Endothelial cell of umbilical vein (primary cell): ENCODE measurements around the gene ATXN1. TPM values are rescaled to one million over a fixed set of nuclear protein-coding genes. Genes with fewer than 3 reads are reported as not detected.

Source experiments
- BruUV-seq: library from RNA; stranded (reverse); fragments of 400-500 nt; replicated peaks from 2 replicates; lab custom pipeline; 2021; lab: Mats Ljungman, UMichigan
- CTCF ChIA-PET: fragments of 300-600, 350-600 bp; sonication (Branson Sonifier 250); formaldehyde crosslinking; loops from one replicate; lab custom pipeline; 2021; ENCODE audit warnings: antibody characterized with exemption, inconsistent platforms; lab: Charles Lee
- POLR2A ChIA-PET: fragments of 300-600, 350-600 bp; sonication (Branson Sonifier 250); formaldehyde crosslinking; loops from one replicate; lab custom pipeline; 2021; ENCODE audit warnings: antibody characterized with exemption, inconsistent platforms; lab: Charles Lee
- DNase-seq: peaks from one replicate; pipeline ENCODE4 v3.0.0-alpha.2; 2011; ENCODE audit warnings: low read depth, low spot score
- FAIRE-seq: peaks from 2 replicates; lab custom pipeline; 2011; peaks lifted over from hg19 to GRCh38; lab: Jason Lieb, UNC
- H2AFZ ChIP-seq: 2 replicates; pipeline ENCODE4 v1.6.0; 2012; ENCODE audit warnings: low read depth, low read length, control low read depth, inconsistent platforms
- H3K27ac ChIP-seq: 2 replicates; pipeline ENCODE4 v1.5.1; 2011; ENCODE audit warnings: low read depth, mild to moderate bottlenecking, control low read depth, low read length, moderate library complexity; ENCODE audit not compliant: insufficient read depth
- H3K27me3 ChIP-seq, 2 experiments: 2 replicates each; pipeline versions ENCODE4 v1.6.0 to v1.6.1; 2011; ENCODE audit warnings: low read length in 2 of 2, mixed read lengths in 1 of 2; ENCODE audit not compliant: control insufficient read depth in 2 of 2, insufficient read depth in 2 of 2
- H3K36me3 ChIP-seq, 2 experiments: 2 replicates in 1 of 2; 3 replicates in 1 of 2; pipeline ENCODE4 v1.5.1; 2011; ENCODE audit warnings: low read length in 2 of 2, mild to moderate bottlenecking in 1 of 2, moderate library complexity in 1 of 2; ENCODE audit not compliant: control insufficient read depth in 2 of 2, insufficient read depth in 2 of 2; ENCODE audit errors: extremely low read depth in 1 of 2
- H3K4me1 ChIP-seq: 3 replicates; pipeline ENCODE4 v1.5.1; 2011; ENCODE audit warnings: mild to moderate bottlenecking, low read length; ENCODE audit not compliant: control insufficient read depth, insufficient read depth; ENCODE audit errors: extremely low read depth
- H3K4me2 ChIP-seq: 2 replicates; pipeline ENCODE4 v1.6.1; 2011; ENCODE audit warnings: low read length, control low read depth, mixed read lengths; ENCODE audit not compliant: insufficient read depth
- H3K4me3 ChIP-seq, 3 experiments: fragments of 200-600 bp in 1 of 3; sonication (generic), shearing (Covaris generic) in 1 of 3; replicated peaks in 1 of 3; 2 replicates each; pipeline ENCODE4 v1.5.1; 2011 to 2016; ENCODE audit warnings: control low read depth in 3 of 3, low read length in 3 of 3, mild to moderate bottlenecking in 2 of 3, inconsistent platforms in 1 of 3, low read depth in 1 of 3, moderate library complexity in 1 of 3; ENCODE audit not compliant: insufficient read depth in 1 of 3
- H3K79me2 ChIP-seq: 2 replicates; pipeline ENCODE4 v1.6.0; 2012; ENCODE audit warnings: low read length, inconsistent platforms; ENCODE audit not compliant: control insufficient read depth, insufficient read depth
- H3K9ac ChIP-seq: replicated peaks from 2 replicates; pipeline ENCODE3; 2011; ENCODE audit warnings: low read length, control low read depth; ENCODE audit not compliant: insufficient read depth; ENCODE audit errors: extremely low read depth
- H3K9me1 ChIP-seq: replicated peaks from 3 replicates; pipeline ENCODE4 v1.6.0; 2011; ENCODE audit warnings: mild to moderate bottlenecking, low read length; ENCODE audit not compliant: control insufficient read depth, insufficient read depth; ENCODE audit errors: extremely low read depth
- H3K9me3 ChIP-seq: replicated peaks from 2 replicates; pipeline ENCODE4 v1.5.1; 2012; ENCODE audit warnings: low read length, inconsistent platforms; ENCODE audit not compliant: control insufficient read depth, insufficient read depth
- H4K20me1 ChIP-seq: replicated peaks from 2 replicates; pipeline ENCODE3; 2011; ENCODE audit warnings: mild to moderate bottlenecking, low read length; ENCODE audit not compliant: control insufficient read depth, insufficient read depth; ENCODE audit errors: extremely low read depth
- CTCF ChIP-seq, 2 donors: IDR thresholded peaks; 1 replicate in 1 of 2; 2 replicates in 1 of 2; pipeline ENCODE4 v1.5.1; 2011; ENCODE audit warnings: low read length in 2 of 2, mild to moderate bottlenecking in 2 of 2, moderate library complexity in 2 of 2, control low read depth in 1 of 2, inconsistent platforms in 1 of 2, low read depth in 1 of 2; ENCODE audit not compliant: insufficient read depth in 1 of 2; ENCODE audit errors: extremely low read depth in 1 of 2
- FOS ChIP-seq: IDR thresholded peaks from 2 replicates; pipeline ENCODE4 v1.6.1; 2011; ENCODE audit warnings: mild to moderate bottlenecking, low read length, moderate library complexity, borderline replicate concordance; ENCODE audit not compliant: insufficient read depth
- POLR2A ChIP-seq: IDR thresholded peaks from 2 replicates; pipeline ENCODE4 v1.6.1; 2012; ENCODE audit warnings: low read depth, mild to moderate bottlenecking, control low read depth, low read length
- POLR2AphosphoS5 ChIP-seq: IDR thresholded peaks from 2 replicates; pipeline ENCODE4 v1.6.1; 2012; ENCODE audit warnings: low read depth, mild to moderate bottlenecking, control low read depth, low read length, moderate library complexity; ENCODE audit not compliant: insufficient read depth
- dilution Hi-C: fragments of 300-500 bp; cut with MboI; formaldehyde crosslinking; loops from one replicate; pipeline ENCODE4 v1.15.0; 2019; ENCODE audit warnings: low sequenced_read_pairs; ENCODE audit not compliant: extremely low pct_ligation_motif_present
- intact Hi-C: fragments of 100-400 bp; cut with micrococcal nuclease; formaldehyde crosslinking; loops from one replicate; pipeline ENCODE4 v1.10.0; 2022
- polyA plus RNA-seq, 4 experiments: library from polyadenylated mRNA; depleted of rRNA in 3 of 4; stranded (reverse) in 3 of 4; unstranded in 1 of 4; fragments of >200 nt; gene quantifications; 2 replicates each; pipeline versions ENCODE4 v1.2.1 to v1.2.3, GENCODE V29; 2011 to 2012; ENCODE audit warnings: missing spikeins in 1 of 4
- total RNA-seq: library from RNA; stranded (reverse); gene quantifications from 2 replicates; pipeline ENCODE4 v1.2.3, GENCODE V29; 2021

Gene ATXN1
- total and polyA plus RNA-seq, 2 donors (not counting 3 experiments of a cell fraction or from before 2014, with no cell fraction given): 16.4 to 33.0 TPM

GRCh38 chr6:16770701-16771569 lies 9.7 kb upstream of the ATXN1 start:
- H3K9me1 ChIP-seq: no peaks in the 10 kb centered on the region
- H3K9me3 ChIP-seq: no peaks in the 10 kb centered on the region
- H3K36me3 ChIP-seq: no peaks in the 10 kb centered on the region
- no peaks in the 10 kb centered on the region for H3K79me2 ChIP-seq
- dilution Hi-C loops: no loop called here
- H4K20me1 ChIP-seq: no peaks in the 10 kb centered on the region
- FAIRE-seq (no peak), DNase-seq (peak; percentile 76)
- peaks cover 39% of the 10 kb centered on the region for H3K4me1 ChIP-seq
- H2AFZ ChIP-seq: peak overlapping the region; percentile 66
- H3K27me3 ChIP-seq: no peaks in the 10 kb centered on the region
- peak overlapping the region; percentile 17 for H3K9ac ChIP-seq
- H3K27ac ChIP-seq: peak overlapping the region; percentile 84
- POLR2A ChIA-PET: no interaction called here
- H3K4me2 ChIP-seq: peak overlapping the region; percentile 86
- peak; percentile 93 to 94 for TF ChIP-seq CTCF (IDR thresholded peaks at IDR 0.05; ENCODE audit: extremely low read depth in 1 of 2, insufficient read depth in 1 of 2, low read depth in 1 of 2, low read length in 2 of 2)
- TF ChIP-seq POLR2AphosphoS5: no peak
- BruUV-seq: no TSS peak
- CTCF ChIA-PET: interaction anchor here (0.6 to 10.2 kb wide), 36 partner anchors 8 to 447 kb away, joined by 3 to 112 read pairs (median 4); partner anchors contain the start of gene ATXN1
- no peak overlapping the region for H3K4me3 ChIP-seq
- intact Hi-C loops: loop anchor here (1.0 to 2.0 kb wide), 3 partner anchors 260 to 439 kb away; no protein-coding TSS in a partner anchor

GRCh38 chr6:16769986-16770376 lies 8.7 kb upstream of the ATXN1 start:
- Histone ChIP-seq H3K36me3 (no peaks in the 10 kb centered on the region), H3K4me3 (no peak overlapping the region), H3K4me2 (peak overlapping the region; percentile 86), H3K9ac (peak overlapping the region; percentile 17), H3K27ac (peak overlapping the region; percentile 84), H3K4me1 (peaks cover 46% of the 10 kb centered on the region), H3K9me1 (no peaks in the 10 kb centered on the region), H2AFZ (peak overlapping the region; percentile 66), H3K27me3 (no peaks in the 10 kb centered on the region), H4K20me1 (no peaks in the 10 kb centered on the region), H3K9me3 (no peaks in the 10 kb centered on the region), H3K79me2 (no peaks in the 10 kb centered on the region)
- no peak for FAIRE-seq
- ChIA-PET POLR2A (no interaction called here), CTCF (interaction anchor here (1.0 to 10.2 kb wide), 11 partner anchors 8 to 437 kb away, joined by 3 to 112 read pairs (median 18); partner anchors contain the start of gene ATXN1)
- BruUV-seq: no TSS peak
- dilution Hi-C loops (no loop called here), intact Hi-C loops (loop anchor here (1.0 to 5.0 kb wide), 5 partner anchors 242 to 553 kb away; no protein-coding TSS in a partner anchor)
- DNase-seq: peak; percentile 60
- TF ChIP-seq FOS (peak; percentile 49), POLR2A (no peak)
